Germinal center (tissue), 1 donor: ENCODE data around the gene IL6R.
A peak's percentile ranks its signal among the peaks of the same experiment; 100 is the strongest.
"Not testable (repeated sequence)": the region's sequence is repeated elsewhere in the genome, so short reads cannot be mapped to it uniquely, and the experiment has no call there.

Source experiments
- DNase-seq: peaks from one replicate; pipeline ENCODE4 v3.0.0; 2012; ENCODE audit warnings: mixed read lengths, low spot score

IL6R gene

GRCh38 chr1:154406886-154407197 is 1.7 kb downstream of the IL6R start:
- no peak for DNase-seq

- peak; percentile 69 for DNase-seq
Measured at GRCh38 chr1:154407198-154408091, 2.3 kb downstream of the IL6R start.

GRCh38 chr1:154408174-154408777 is 3.1 kb downstream of the IL6R start:
- no peak for DNase-seq

GRCh38 chr1:154410185-154410827 is 5.2 kb downstream of the IL6R start:
- DNase-seq = no peak

GRCh38 chr1:154411525-154411924 is 6.4 kb downstream of the IL6R start:
- DNase-seq = no peak

- DNase-seq = peak; percentile 70
Measured at GRCh38 chr1:154413177-154413783, 8.1 kb downstream of the IL6R start.

- DNase-seq = no peak
Measured at GRCh38 chr1:154414606-154415005, 9.5 kb downstream of the IL6R start.

- DNase-seq = no peak
Measured at GRCh38 chr1:154416471-154417337, 11.6 kb downstream of the IL6R start.

GRCh38 chr1:154417338-154417608 is 12.1 kb downstream of the IL6R start:
- no peak for DNase-seq

GRCh38 chr1:154418062-154418921 is 13.1 kb downstream of the IL6R start:
- DNase-seq = no peak

GRCh38 chr1:154418923-154419619 is 13.9 kb downstream of the IL6R start:
- DNase-seq = no peak

GRCh38 chr1:154419620-154420571 is 14.8 kb downstream of the IL6R start:
- DNase-seq = peak; percentile 60

- DNase-seq = no peak
Measured at GRCh38 chr1:154420961-154421924, 16.1 kb downstream of the IL6R start.

GRCh38 chr1:154422049-154422448 is 16.9 kb downstream of the IL6R start:
- not testable (repeated sequence) for DNase-seq

- DNase-seq = no peak
Measured at GRCh38 chr1:154422521-154422920, 17.4 kb downstream of the IL6R start.

- DNase-seq = no peak
Measured at GRCh38 chr1:154423304-154423987, 18.3 kb downstream of the IL6R start.

GRCh38 chr1:154423988-154424326 is 18.8 kb downstream of the IL6R start:
- DNase-seq = no peak

- DNase-seq = no peak
Measured at GRCh38 chr1:154425172-154425571, 20.0 kb downstream of the IL6R start.
